ENCODE data around the gene RABGAP1L. TPM values are rescaled to one million over a fixed set of nuclear protein-coding genes. Genes with fewer than 3 reads are reported as not detected.

The RABGAP1L gene
- total and polyA plus RNA-seq, 2 of the 8 experiments (the other 6 are each of a cell fraction or from before 2014, with no cell fraction given) = 33.3 to 156 TPM

- no peak overlapping the region for H2BK15ac ChIP-seq (ENCODE audit: low read length)
- no peak overlapping the region for H4K5ac ChIP-seq (ENCODE audit: insufficient read length, low read depth, low read length)
- FAIRE-seq (peak; percentile 58), DNase-seq (ENCODE audit: low read depth in 1 of 2, low spot score in 2 of 2) (no peak)
- CTCF ChIA-PET (ENCODE audit: partially characterized antibody) = no interaction called here
- no peaks in the 10 kb centered on the region for H3K36me3 ChIP-seq (ENCODE audit: control insufficient read depth in 2 of 4, insufficient read depth in 4 of 4, low read length in 3 of 4)
- peaks cover 0 to 6% (median 3%) of the 10 kb centered on the region in 4 experiments; a peak in 1 of 7 replicates for H3K4me1 ChIP-seq (replicated peaks in 1 of 4; ENCODE audit: control insufficient read depth in 3 of 4, insufficient read depth in 4 of 4, low read length in 3 of 4)
- H2BK5ac ChIP-seq (ENCODE audit: low read depth, low read length) = no peak overlapping the region
- H3K79me1 ChIP-seq (ENCODE audit: low read depth, low read length) = no peaks in the 10 kb centered on the region
- 71% methylated on average over 6 of the region's 6 CpGs; no CpG with 5 or more reads in 1 of the 2 experiments for WGBS, 2 experiments (ENCODE audit: extremely low coverage in 1 of 2, insufficient coverage in 1 of 2, insufficient read length in 1 of 2, insufficient replicate concordance in 2 of 2, low coverage in 1 of 2, low lambda C conversion rate in 2 of 2, missing lambda C conversion rate in 1 of 2)
- no peak overlapping the region for H3K18ac ChIP-seq (ENCODE audit: extremely low read depth, low read length)
- H3K4me2 ChIP-seq (ENCODE audit: insufficient read depth in 1 of 2, low read depth in 2 of 2, low read length in 2 of 2) = no peak overlapping the region
- H3K27ac ChIP-seq (ENCODE audit: low read depth, low read length) = no peak overlapping the region
- H3K9ac ChIP-seq (replicated peaks in 1 of 4; ENCODE audit: extremely low read depth in 1 of 4, low read depth in 3 of 4, low read length in 3 of 4) = no peak overlapping the region
- no peaks in the 10 kb centered on the region for H3K27me3 ChIP-seq (replicated peaks in 1 of 4; ENCODE audit: control insufficient read depth in 3 of 4, extremely low read depth in 1 of 4, insufficient read depth in 3 of 4, low read length in 3 of 4)
- no peak overlapping the region for H2BK12ac ChIP-seq (ENCODE audit: low read depth, low read length)
- no peak overlapping the region for H2AFZ ChIP-seq (ENCODE audit: low read length)
- no peak overlapping the region for H3K14ac ChIP-seq (ENCODE audit: insufficient read length)
- H3K4ac ChIP-seq (replicated peaks; ENCODE audit: insufficient read length, low read depth, low read length) = no peak overlapping the region
- H3K9me3 ChIP-seq (ENCODE audit: insufficient read depth in 2 of 2, low read depth in 1 of 2, low read length in 1 of 2) = no peaks in the 10 kb centered on the region
- no peaks in the 10 kb centered on the region for H3K79me2 ChIP-seq (ENCODE audit: control insufficient read depth in 1 of 2, insufficient read depth in 2 of 2, low read length in 2 of 2)
- H2BK120ac ChIP-seq (replicated peaks; ENCODE audit: low read depth, low read length) = no peak overlapping the region
- H2BK20ac ChIP-seq (ENCODE audit: low read length) = no peak overlapping the region
- POLR2A ChIA-PET (ENCODE audit: partially characterized antibody) = no interaction called here
- H3K56ac ChIP-seq (replicated peaks; ENCODE audit: insufficient read length, low read depth, low read length) = no peak overlapping the region
- no peak overlapping the region for H2AK5ac ChIP-seq (ENCODE audit: low read depth, low read length)
- H3K23ac ChIP-seq (ENCODE audit: insufficient read length) = no peak overlapping the region
- no peak overlapping the region for H4K91ac ChIP-seq (replicated peaks; ENCODE audit: insufficient read length, low read length)
- TF ChIP-seq RFX5 (IDR thresholded peaks at IDR 0.05; ENCODE audit: borderline replicate concordance, low read depth, low read length) (peak; percentile 75), CREB1 (IDR thresholded peaks at IDR 0.05) (no peak), CHD2 (IDR thresholded peaks at IDR 0.05; ENCODE audit: low read length) (no peak), BACH1 (IDR thresholded peaks at IDR 0.05; ENCODE audit: low read length) (peak; percentile 75), EP300 (IDR thresholded peaks at IDR 0.05; ENCODE audit: borderline replicate concordance in 1 of 2, low read depth in 2 of 2, low read length in 2 of 2) (no peak), RAD21 (IDR thresholded peaks at IDR 0.05 in 1 of 2, conservative IDR thresholded peaks at IDR 0.05 in 1 of 2; ENCODE audit: low read depth in 2 of 2, low read length in 2 of 2) (no peak), TEAD4 (IDR thresholded peaks at IDR 0.05; ENCODE audit: low read depth, low read length) (no peak), SP4 (IDR thresholded peaks at IDR 0.05; ENCODE audit: low read length) (no peak), CEBPB (IDR thresholded peaks at IDR 0.05; ENCODE audit: low read depth, low read length) (no peak), CTBP2 (IDR thresholded peaks at IDR 0.05; ENCODE audit: borderline replicate concordance, insufficient read depth, insufficient read length, low read length) (no peak), YY1 (IDR thresholded peaks at IDR 0.05; ENCODE audit: low read depth, low read length) (no peak), NANOG (IDR thresholded peaks at IDR 0.05; ENCODE audit: insufficient read depth, low read depth, low read length, poor library complexity, severe bottlenecking) (no peak), POLR2A (IDR thresholded peaks at IDR 0.05; ENCODE audit: control extremely low read depth in 1 of 2, low read depth in 2 of 2, low read length in 2 of 2) (no peak)
- no peaks in the 10 kb centered on the region for H4K20me1 ChIP-seq (replicated peaks in 1 of 2; ENCODE audit: control insufficient read depth in 1 of 2, insufficient read depth in 2 of 2, low read length in 2 of 2)
- H3K23me2 ChIP-seq (ENCODE audit: low read depth, low read length) = no peaks in the 10 kb centered on the region
- H4K8ac ChIP-seq (ENCODE audit: extremely low read depth, insufficient read depth, low read length) = no peak overlapping the region
- no peak overlapping the region for H3K4me3 ChIP-seq (ENCODE audit: extremely low read depth in 1 of 4, insufficient read depth in 2 of 4, low read depth in 3 of 4, low read length in 4 of 4)
Observed at GRCh38 chr1:174445817-174446216, 286.5 kb downstream of the RABGAP1L start.

Data from H1 (cell line).